NAMALWA (cell line): ENCODE measurements around the gene XPO5.
"Not testable (repeated sequence)": the region's sequence is repeated elsewhere in the genome, so short reads cannot be mapped to it uniquely, and the experiment has no call there.

Experiments used
- DNase-seq: peaks from one replicate; pipeline ENCODE4 v3.0.0-alpha.2; 2015; ENCODE audit warnings: low spot score

XPO5 gene

DNA sequence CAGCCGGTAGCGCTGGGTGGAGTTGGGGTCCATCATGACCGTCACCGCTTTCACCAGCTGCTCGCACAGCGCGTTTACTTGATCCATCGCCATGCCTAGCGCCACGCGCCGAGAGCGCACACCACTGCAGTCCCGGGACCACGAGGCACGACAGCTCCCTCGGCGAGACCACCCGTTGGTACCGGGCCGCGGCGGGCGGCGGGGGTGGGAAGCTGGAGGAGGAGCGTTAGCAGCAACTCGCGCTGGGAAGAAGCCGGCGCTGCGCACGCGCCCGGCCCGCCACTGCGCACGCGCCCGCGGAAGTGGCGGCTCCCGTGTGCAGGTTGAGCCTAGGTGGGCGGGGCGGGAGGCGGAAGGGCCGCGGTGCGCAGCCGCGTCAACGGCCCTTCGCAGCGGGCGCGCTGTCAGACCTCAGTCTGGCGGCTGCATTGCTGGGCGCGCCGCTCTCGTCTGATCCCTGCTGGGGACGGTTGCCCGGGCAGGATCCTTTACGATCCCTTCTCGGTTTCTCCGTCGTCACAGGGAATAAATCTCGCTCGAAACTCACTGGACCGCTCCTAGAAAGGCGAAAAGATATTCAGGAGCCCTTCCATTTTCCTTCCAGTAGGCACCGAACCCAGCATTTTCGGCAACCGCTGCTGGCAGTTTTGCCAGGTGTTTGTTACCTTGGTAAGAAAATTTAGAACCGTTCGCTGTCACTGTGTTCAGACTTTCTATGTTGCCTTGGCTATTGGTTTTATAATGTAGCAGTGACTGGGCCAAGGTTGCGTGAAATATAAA, at the start of gene XPO5, which contains the start of gene POLH:
TSS of gene XPO5 (minus strand) at position 267 of the 780 bp plus-strand sequence. CDS start at position 93, 174 bp downstream.
TSS of gene POLH (plus strand) at position 414 of the 780 bp plus-strand sequence. CDS start 6,135 bp downstream, outside the sequence.
- DNase-seq: peak; percentile 94

DNA sequence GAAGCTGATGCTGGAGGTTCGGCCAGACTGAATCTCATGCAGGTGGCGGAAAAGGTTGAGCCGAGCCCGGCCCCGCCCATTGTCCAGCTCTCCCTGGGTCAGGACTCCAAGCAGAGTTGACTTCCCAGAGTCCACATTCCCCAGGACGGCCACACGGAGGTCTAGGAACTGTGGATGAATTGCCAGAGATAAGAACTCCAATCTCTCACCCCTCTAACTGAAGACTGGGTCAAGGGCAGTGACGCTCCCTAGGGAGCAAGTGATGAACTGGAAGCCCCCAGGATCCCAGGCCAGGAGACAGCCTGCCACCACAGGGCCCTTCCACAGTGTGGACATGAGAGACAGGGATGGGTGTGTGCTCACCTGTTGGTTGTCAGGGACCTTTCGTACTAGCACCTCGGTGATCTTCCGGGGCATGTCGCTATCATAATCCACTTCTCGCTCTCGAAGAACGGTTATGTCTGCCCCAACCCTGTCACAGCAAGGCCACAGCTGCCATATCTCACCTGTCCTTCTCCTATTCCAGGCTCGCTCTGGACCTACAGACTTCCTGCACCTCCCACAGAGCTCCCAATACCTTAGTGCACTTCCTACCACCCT, 49.7 kb upstream of the XPO5 start:
- no peak for DNase-seq

DNA sequence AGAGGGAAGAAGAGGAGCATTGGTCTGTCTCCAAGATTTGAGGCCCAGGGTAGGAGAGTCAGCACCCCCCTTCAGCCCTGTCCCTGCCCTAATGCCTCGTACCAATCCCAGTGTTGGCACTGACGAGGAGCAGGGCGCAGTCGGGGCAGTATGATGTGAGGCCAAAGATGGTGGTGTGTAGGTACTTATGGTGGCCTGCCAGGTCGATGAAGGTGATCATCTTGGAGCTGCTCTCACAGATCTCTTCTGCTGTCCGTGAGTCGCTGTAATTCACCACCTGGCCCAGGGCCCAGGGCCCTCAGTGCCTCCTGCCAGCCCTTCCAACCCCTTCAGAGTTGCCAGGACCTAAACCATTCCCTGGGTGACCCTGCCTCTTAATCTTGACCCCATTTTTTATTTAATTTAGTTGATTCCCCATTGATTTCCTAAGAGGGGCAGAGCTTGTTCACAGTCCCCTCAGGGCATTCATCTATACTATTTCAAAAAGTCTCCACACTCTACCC, 49.0 kb upstream of the XPO5 start:
- DNase-seq: no peak

DNA sequence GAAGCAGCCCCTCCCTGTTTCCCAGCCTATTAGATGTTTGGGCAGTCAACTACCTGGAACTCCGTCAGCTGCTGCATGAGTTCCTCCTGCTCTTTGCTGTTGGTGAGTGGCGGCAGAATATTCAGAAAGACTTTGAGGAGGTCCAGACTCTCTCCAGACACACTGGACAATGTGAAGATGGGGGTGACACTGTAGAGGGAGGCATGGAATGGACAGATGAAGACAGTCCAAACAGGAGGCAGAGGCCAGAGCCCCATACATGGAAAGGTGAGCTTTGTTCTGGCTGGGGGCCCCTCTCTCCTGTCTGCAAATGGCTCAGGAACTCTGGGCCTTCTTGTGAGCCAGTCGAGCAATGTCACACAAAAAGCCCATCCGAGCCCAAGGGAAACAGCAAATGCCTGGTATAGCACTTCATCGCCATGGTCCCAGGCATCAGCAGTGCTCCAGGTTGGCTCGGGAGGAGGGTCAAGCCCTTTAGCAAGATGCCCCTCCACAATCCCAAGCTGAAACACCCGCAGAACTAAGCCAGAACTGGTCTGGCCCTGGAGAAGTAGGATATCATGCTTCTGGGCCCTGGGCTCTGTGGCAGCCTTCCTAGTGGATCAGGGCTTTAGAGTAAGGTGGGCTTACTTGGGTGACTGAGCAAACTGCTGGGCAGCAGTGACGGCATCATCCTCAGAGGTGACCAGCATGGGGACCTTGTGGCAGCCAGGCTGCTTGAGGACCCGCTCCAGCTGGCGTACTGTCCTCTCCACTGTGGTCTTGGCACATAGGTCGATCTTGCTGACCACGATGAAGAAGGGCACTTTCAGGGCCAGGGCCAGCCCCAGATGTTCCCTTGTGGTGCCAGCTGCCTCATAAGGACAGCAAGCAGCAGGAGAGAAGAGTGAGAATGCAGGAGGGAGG, 48.3 kb upstream of the XPO5 start:
- no peak for DNase-seq

DNA sequence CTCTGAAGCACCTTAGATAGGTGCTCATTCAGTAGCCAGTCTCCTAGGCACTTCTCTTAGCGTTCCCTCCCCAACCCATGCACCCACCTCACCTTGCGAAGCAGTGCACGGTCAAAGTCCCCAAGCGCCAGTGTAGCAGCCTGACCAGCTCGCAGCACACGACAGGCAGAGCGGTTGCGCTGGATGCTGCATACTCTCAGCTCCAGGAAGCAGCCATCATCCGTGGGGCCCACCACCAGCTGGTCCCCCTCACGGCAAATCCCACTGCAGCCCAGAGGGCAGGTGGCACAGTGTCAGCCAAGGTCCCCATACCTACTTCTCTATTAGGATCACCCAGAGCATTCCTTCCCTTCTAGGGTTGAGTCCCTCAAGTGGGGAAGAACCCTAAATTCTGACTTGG, 46.7 kb upstream of the XPO5 start:
- no peak for DNase-seq

DNA sequence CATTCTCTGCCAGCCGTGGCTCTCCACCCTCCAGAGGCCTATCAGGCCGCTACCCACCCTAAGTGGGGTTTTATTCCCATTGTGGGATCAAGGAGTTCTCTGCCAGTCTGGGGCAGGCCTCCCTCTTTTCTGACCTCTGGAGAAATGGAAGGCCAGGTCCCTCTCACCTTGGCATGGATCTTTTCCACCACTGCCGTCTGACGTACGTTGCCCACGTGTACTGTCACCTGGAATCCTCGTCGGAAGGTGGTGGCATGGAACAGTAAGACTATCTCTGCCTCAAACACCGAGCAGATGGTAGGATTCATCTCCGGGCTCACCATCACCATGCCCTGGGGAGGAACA, 46.0 kb upstream of the XPO5 start:
- DNase-seq: no peak

DNA sequence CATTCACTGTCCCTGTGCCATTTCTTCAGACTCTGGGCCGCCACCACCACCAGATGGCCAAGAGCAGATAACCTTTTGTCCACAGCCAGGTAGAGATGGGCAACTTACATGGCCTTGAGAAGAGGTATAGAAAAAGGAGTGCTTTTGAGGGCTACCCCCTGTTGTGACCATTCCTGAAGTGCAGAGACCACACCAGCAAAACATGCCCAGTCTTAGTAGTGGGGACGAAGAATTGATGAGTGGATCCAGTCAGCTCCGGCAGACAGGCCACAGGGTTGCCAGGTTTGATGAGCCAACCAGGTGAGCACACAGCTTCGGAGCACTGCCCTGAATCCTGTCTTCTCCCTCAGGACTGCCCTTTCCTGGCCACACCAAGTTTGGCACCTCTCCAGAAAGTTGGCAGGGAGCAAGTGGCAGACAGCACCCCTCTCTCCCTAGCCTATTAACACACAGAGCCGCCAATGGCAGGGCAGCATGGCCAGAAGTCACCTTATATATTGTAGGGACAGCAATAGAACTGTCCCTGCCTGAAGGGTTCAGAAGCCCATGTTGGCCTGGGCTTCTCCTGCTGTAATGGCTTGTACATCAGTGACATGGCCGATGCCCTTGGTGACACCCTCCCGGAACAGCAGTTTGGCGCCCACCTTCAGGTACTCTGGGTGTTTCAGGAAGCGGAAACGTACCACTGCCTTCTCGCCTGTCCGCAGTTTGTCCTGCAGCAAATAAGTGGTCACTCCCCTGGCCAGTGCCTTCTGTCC, 45.4 kb upstream of the XPO5 start:
- no peak for DNase-seq

DNA sequence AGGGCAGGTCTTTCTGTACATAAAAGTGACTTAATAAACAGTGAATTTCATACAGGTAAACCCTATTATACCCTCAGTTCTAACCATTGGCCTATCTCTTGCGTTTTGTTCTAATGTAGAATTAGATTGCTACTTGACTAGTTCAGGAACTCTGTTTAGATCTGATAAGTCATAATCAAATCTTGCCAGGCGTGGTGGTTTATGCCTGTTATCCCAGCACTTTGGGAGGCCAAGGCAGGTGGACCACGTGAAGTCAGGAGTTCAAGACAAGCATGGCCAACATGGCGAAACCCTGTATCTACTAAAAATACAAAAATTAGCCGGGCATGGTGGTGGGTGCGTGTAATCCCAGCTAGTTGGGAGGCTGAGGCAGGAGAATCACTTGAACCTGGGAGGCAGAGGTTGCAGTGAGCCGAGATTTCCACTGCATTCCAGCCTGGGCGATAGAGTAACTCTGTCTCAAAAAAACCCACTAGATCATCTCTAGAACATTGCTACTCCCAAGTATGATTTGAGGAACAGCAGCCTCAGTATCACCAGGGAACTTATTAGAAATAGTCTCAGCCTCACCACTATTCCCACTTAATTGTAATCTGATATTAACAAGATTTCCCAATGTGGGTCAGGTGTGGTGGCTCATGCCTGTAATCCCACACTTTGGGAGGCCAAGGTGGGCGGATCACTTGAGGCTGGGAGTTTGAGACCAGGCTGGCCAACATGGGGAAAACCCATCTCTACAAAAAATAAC, 41.1 kb upstream of the XPO5 start:
- no peak for DNase-seq

DNA sequence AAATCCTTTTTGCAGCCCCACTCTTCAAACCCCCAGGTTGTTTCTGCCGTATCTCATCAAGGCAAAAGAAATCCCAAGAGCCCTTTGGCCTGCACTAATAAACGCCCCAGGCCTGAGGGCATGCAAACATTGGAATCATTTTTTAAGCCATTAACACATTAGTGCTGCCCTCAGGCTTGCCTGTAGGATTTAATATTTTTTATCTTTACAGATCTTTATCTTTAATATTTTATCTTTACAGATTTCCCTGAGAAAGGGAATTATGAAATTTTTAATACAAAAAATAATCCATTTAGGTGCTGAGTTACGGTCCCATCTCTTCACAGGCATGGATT, 38.5 kb upstream of the XPO5 start:
- no peak for DNase-seq

DNA sequence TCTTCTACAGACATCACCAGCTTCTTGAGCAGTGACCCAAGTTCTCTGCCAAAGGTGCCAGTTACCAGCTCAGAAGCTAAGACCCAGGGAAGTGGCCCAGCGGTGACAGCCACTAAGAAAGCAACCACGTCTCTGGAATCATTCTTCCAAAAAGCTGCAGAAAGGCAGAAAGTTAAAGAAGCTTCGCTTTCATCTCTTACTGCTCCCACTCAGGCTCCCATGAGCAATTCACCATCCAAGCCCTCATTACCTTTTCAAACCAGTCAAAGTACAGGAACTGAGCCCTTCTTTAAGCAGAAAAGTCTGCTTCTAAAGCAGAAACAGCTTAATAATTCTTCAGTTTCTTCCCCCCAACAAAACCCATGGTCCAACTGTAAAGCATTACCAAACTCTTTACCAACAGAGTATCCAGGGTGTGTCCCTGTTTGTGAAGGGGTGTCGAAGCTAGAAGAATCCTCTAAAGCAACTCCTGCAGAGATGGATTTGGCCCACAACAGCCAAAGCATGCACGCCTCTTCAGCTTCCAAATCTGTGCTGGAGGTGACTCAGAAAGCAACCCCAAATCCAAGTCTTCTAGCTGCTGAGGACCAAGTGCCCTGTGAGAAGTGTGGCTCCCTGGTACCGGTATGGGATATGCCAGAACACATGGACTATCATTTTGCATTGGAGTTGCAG, 38.0 kb upstream of the XPO5 start:
- no peak for DNase-seq

DNA sequence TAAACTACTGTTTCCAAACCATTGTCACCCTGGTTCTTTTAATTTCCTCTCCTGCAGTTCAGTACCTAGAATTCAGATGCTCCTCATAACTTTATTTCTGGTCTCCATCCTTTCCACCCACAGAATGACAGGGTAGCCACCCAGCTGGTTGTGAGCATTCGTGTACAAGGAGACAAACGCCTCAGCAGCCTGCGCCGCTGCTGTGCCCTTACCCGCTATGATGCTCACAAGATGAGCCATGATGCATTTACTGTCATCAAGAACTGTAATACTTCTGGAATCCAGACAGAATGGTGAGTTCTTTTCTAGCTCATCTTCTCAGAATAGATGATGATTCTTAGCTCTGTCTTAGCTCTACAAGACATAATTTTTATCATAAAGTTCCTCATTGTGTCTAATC, 34.6 kb upstream of the XPO5 start:
- no peak for DNase-seq

DNA sequence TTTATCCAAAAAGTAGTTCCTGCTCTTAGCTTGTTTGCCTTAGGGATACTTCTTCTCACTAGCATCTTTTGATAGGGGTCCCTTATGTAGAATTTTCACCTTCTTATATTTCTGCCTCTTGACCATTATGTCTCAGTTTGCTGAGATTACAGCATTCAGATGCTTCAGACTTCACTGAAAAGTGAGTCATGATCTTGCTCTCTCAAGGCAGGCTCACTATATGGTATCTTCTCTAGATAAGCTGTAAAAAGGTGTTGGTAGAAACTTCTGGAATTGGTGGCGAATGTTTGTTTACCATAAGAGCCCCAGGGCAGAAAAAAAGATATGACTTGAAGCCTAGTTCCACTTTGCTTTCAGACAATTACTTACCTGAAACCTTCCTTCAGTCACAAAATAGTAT, 33.6 kb upstream of the XPO5 start:
- DNase-seq: no peak

DNA sequence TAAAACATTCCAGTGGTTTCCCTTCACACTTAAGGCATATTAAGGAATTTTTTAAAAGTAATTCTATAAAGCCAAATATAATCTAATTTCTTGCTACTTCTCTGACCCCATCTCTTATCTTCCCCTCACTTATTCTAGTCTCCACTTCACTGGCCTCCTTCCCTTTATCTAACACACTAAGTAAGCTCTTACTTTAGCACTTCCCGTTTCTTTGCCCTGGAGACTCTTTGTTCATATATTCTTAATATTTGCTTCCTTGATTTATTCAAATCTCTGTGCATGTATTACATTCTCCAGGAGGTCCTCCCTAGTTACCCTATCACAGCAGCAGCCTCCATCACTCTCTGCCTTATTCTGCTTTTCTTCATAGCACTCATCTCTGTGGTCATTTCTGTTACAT, 33.0 kb upstream of the XPO5 start:
- no peak for DNase-seq

DNA sequence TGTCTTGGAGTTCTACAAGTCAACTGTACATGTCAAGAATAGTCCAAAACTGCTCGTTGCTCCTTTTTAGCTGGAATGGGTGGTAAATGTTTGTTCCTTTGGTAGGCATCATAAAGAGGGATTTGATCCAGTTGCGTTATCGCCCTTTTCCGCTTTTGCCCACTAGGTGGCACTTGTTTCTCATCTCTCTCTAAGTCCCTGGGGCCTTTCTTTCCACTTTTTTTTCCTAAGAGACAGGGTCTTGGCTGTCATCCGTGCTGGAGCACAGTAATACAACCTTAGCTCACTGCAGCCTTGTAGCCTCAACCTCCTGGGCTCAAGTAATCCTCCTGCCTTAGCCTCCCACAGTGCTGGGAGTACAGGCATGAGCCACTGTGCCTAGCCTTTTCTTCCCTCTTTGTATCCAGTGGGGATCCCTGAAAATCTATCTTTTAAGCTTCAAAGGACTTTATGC, 32.5 kb upstream of the XPO5 start:
- peak; percentile 68 for DNase-seq

DNA sequence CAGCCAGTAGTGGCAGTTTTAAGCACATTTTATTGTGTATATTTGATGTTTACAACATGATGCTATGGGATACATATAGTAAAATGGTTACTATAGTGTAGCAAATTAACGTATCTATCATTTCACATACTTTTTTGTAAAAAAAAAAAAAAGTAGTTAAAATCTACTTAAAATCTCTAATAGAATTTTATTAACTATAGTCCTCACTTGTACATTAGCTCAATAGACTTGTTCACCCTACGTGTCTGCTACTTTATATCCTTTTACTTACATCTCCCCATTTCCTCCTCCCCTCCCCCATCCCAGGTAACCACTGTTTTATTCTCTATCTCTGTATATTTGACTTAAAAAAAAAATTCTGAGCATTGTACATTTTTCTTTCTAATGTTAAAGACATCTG, 30.2 kb upstream of the XPO5 start:
- no peak for DNase-seq

DNA sequence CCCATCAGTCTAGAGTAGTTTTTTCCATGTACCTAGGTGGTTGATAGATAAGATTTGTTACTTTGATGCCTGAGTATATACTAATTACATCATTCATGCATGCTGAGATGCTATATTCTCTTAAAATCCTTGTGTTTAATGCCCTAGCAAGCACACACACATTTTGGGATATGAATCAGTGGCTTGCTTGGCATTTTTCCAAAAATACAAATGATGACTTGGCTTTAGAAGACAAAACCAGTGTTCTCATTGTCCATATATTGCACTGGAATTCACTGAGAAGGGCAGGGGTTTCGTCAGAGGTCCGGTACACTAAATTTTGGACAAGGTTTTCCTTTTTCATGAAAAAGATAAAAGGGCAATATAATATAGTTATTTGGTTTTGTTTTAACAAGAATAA, 28.3 kb upstream of the XPO5 start:
- no peak for DNase-seq

DNA sequence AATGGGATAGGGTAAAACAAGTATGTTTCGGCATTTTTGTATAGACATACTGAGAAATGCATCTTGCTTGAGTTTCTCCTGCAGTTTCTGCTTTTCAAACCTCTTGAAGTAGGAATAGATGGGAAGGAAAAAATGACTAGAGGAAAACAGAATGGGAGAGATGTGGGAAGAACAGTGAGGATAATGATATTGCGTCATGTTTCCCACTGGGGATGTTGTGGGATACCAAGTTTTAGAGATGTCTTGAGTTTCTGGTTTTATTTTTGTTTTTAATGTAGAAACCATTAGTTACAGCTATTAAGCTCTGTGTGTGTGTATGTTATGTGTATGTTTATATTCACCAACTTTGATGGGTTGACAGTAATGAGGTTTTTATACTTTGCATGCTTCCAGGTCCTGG, 24.8 kb upstream of the XPO5 start:
- DNase-seq: no peak

DNA sequence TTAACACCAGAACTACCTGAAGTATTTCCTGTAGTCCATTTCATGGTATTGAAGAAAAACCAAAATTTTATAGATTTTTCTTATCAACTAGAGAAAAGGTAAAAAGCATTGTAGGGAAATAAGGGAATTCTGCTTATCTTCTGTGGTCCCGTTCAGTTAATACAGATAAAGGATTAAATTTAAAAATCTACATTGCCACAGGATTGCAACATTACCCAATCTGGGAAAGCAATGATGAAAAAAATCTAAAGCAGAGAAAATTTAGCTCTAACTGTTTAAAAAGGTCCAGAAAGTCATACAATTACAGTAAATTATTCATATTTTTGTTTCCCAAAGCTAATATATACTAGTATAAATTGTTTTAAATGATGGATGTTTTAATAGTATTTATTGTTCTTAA, 18.1 kb upstream of the XPO5 start:
- no peak for DNase-seq

DNA sequence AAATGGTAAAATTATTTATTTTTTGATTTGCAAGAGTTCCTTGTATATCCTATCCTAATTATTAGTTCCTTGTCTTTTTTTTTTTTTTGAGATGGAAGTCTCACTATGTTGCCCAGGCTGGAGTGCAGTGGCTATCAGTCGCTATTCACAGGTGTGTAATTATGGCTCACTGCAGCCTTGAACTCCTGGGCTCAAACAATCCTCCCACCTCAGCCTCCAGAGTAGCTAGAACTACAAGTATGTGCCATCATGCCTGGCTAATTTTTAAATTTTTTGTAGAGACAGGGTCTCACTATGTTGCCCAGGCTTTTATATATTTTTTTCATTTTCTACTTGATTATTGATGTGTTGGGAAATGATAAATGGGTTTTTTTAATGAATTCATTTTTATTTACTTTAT, 13.7 kb upstream of the XPO5 start:
- DNase-seq: not testable (repeated sequence)

DNA sequence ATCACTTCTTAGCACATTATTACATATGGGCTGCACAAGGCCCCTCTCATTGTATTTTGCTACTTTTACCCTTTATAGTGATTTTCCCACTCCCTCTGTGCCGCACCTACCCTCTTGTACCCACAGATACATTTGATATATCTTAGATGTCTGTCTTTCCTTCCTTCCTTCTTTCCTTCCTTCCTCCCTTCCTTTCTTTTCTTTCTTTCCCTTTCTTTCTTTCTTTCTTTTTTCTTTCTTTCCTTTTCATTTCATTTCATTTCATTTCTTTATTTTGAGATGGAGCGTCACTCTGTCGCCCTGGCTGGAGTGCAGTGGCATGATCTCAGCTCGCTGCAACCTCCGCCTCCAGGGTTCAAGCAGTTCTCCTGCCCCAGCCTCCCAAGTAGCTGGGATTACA, 12.4 kb upstream of the XPO5 start:
- DNase-seq: no peak
